Measurements from ENCODE around the gene MRFAP1L1. TPM values are rescaled to one million over a fixed set of nuclear protein-coding genes. Genes with fewer than 3 reads are reported as not detected.
"Not testable (repeated sequence)": the region's sequence is repeated elsewhere in the genome, so short reads cannot be mapped to it uniquely, and the experiment has no call there.

MRFAP1L1 gene
- total RNA-seq, 1 donor from 2014 or later, result 73.0 TPM

DNA sequence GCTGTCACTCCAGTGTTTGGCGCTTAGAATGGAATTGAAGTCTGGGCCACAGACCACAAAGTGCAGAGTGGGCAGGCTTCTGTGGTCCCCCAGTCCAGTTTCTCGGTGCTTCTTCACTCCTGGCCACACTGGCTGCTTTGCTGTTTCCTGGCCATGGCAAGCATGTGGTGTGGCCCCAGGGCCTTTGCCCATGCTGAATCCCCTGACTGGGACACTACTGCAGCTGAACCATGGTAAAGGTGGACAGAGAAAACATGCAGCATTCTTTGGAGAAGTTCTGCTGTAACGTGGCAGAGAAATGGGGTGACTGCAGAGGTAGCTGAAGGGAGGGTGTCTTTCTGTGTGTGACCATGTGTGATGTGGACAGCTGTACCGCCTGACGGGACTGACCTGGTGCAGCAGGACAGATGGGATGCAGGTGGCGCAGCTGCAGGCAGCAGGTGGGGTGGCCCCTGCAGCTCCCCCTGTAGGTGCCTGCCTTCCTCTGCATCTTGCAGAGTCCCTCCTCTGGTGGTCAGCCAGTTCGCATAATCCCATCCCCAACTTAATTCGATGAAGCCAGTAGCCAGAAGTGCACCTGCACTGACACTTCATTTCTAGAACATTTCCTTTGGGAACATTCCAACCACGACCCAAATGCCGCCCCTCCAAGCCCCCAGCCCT lies 29.2 kb downstream of the MRFAP1L1 start:
- H3K4me1 Mint-ChIP-seq (ENCODE audit: unreplicated experiment), result peaks cover 23% of the 10 kb centered on the region
- H3K4me3 Mint-ChIP-seq, result no peak overlapping the region
- no peaks in the 10 kb centered on the region for H3K9me3 Mint-ChIP-seq
- peaks cover 30% of the 10 kb centered on the region for H3K36me3 Mint-ChIP-seq
- no peak overlapping the region for H3K27ac Mint-ChIP-seq
- DNase-seq (ENCODE audit: extremely low spot score, unreplicated experiment), result no peak
- no peaks in the 10 kb centered on the region for H3K27me3 Mint-ChIP-seq
- TF ChIP-seq CTCF (conservative IDR thresholded peaks at IDR 0.05), result peak; percentile 34

DNA sequence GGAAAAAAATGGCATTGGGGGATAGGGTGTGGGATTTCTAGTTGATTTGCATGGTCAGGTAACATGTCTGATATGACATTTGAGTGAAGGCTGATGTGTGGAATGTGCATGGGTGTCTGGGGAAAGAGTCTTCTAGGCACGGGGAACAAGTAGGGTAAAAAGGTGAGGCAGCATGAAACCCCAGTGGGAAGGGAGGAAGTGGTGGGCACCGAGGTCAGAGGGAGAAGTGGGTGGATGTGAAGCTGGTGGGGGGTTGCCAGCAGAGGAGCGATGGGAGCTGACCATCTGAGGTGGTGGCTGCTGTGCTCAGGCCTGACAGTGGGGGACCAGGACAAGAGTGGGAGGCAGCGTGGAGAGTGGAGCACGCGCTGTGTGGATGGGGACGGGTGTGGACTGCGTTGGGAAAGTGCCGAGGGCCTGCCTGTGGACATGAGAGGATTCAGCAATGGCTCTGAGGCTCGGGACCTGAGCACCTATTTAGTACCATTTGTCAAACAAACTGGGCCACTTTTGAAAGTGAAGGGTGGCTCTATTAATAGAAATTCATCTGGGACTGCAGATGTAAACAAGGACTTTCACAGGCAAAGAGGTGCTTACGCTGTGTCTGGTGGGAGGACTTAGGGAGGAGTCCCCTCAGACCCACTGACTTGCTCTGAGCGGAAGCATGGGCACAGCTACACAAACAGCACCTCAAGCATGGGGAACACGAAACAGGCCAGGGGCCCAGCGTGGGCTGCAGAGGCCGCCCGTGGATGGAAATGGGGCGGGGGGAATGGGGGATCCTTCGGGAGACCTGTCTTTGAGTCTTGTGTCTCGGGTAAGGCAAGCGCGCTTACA lies 32.7 kb downstream of the MRFAP1L1 start:
- peak overlapping the region; percentile 2 for H3K27ac Mint-ChIP-seq
- TF ChIP-seq CTCF (conservative IDR thresholded peaks at IDR 0.05), result no peak
- no peaks in the 10 kb centered on the region for H3K27me3 Mint-ChIP-seq
- peaks cover 38% of the 10 kb centered on the region for H3K4me1 Mint-ChIP-seq (ENCODE audit: unreplicated experiment)
- peak overlapping the region; percentile 96 for H3K4me3 Mint-ChIP-seq
- H3K36me3 Mint-ChIP-seq, result peaks cover 36% of the 10 kb centered on the region
- H3K9me3 Mint-ChIP-seq, result no peaks in the 10 kb centered on the region
- DNase-seq (ENCODE audit: extremely low spot score, unreplicated experiment), result no peak

DNA sequence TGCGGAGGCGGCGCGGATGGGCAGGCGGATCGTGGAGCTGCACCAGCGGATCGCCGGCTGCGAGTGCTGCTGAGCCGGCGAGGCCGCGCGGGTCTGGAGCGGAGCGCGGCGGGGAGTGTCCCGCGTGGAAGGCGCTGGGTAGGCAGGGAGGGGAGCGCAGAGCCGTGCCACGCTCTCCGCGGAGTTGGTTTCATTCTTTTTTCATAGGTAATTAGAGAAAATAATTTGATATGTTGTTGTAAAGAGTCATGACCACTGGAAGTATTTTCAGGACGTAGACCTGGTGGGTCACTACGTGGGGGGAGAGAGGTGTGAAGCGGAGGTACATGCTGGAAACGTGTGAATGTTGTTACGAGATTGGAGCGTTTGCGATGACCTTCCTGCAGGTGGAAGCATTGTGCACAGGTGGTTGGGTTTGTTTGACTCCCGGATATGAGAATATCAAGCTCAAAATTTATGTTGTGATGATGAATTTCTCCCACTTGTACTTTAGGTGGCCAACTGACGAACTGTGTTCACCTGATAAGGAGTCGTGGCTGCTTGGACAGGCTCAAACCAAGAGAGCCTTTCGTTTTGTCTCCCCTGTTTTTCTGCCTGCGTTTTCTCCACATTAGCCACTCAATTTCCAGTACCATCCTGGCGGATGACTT lies 35.0 kb downstream of the MRFAP1L1 start:
- H3K36me3 Mint-ChIP-seq, result peaks cover 33% of the 10 kb centered on the region
- H3K4me1 Mint-ChIP-seq (ENCODE audit: unreplicated experiment), result peaks cover 38% of the 10 kb centered on the region
- TF ChIP-seq CTCF (conservative IDR thresholded peaks at IDR 0.05), result peak; percentile 59
- DNase-seq (ENCODE audit: extremely low spot score, unreplicated experiment), result no peak
- peak overlapping the region; percentile 96 for H3K4me3 Mint-ChIP-seq
- no peaks in the 10 kb centered on the region for H3K9me3 Mint-ChIP-seq
- peak overlapping the region; percentile 81 for H3K27ac Mint-ChIP-seq
- no peaks in the 10 kb centered on the region for H3K27me3 Mint-ChIP-seq

GRCh38 chr4:6673660-6674499 lies 35.8 kb downstream of the MRFAP1L1 start:
- Mint-ChIP-seq H3K27me3 (no peaks in the 10 kb centered on the region), H3K4me1 (ENCODE audit: unreplicated experiment) (peaks cover 38% of the 10 kb centered on the region), H3K27ac (peak overlapping the region; percentile 87), H3K36me3 (peaks cover 33% of the 10 kb centered on the region), H3K9me3 (no peaks in the 10 kb centered on the region), H3K4me3 (peak overlapping the region; percentile 96)
- DNase-seq (ENCODE audit: extremely low spot score, unreplicated experiment), result peak; percentile 96
- TF ChIP-seq CTCF (conservative IDR thresholded peaks at IDR 0.05), result no peak

GRCh38 chr4:6673191-6673659 lies 36.4 kb downstream of the MRFAP1L1 start:
- Mint-ChIP-seq H3K36me3 (peaks cover 28% of the 10 kb centered on the region), H3K4me1 (ENCODE audit: unreplicated experiment) (peaks cover 38% of the 10 kb centered on the region), H3K27ac (peak overlapping the region; percentile 87), H3K4me3 (peak overlapping the region; percentile 96)
- DNase-seq (ENCODE audit: extremely low spot score, unreplicated experiment); H3K9me3 Mint-ChIP-seq; H3K27me3 Mint-ChIP-seq: not testable (repeated sequence)

DNA sequence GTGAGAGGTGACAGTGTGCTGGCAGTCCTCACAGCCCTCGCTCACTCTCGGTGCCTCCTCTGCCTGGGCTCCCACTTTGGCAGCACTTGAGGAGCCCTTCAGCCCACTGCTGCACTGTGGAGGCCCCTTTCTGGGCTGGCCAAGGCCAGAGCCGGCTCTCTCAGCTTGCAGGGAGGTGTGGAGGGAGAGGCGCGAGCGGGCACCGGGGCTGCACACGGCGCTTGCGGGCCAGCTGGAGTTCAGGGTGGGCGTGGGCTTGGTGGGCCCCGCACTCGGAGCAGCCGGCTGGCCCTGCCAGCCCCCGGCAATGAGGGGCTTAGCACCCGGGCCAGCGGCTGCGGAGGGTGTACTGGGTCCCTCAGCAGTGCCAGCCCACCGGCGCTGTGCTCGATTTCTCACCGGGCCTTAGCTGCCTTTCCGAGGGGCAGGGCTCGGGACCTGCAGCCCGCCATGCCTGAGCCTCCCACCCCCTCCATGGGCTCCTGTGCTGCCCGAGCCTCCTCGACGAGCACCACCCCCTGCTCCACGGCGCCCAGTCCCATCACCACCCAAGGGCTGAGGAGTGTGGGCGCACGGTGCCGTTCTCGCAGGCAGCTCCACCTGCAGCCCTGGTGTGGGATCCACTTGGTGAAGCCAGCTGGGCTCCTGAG lies 37.0 kb downstream of the MRFAP1L1 start:
- Mint-ChIP-seq H3K4me1 (ENCODE audit: unreplicated experiment) (peaks cover 36% of the 10 kb centered on the region), H3K4me3 (peak overlapping the region; percentile 96)
- not testable (repeated sequence) for H3K9me3 Mint-ChIP-seq

More for the DNA sequence above, 37.0 kb downstream of the MRFAP1L1 start:
- H3K27me3 Mint-ChIP-seq; DNase-seq (ENCODE audit: extremely low spot score, unreplicated experiment); H3K27ac Mint-ChIP-seq: not testable (repeated sequence)
- peaks cover 26% of the 10 kb centered on the region for H3K36me3 Mint-ChIP-seq

Measured in type B pancreatic cell (in vitro differentiated cells).